ENCODE measurements around the gene TRIM7.

The TRIM7 gene

DNA sequence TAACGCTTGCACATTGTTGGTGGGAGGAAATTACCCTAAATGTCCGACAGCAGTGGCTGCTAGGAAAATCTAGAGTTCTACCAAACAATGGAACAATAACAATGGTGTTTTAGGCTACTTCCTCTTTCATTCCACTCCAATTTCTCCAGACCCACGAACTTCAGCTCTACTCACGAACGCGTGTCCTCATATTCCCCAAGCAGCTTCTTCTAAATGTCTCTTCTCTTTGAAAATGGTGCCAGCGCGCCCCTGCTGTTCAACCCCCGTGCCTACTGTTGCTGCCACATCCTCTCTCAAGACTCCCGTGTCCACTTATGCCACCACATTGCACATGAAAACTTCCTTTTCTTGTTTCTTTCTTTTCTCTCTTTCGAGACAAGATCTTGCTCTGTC is 32.0 kb downstream of the TRIM7 start:
- peak in 1 of 2 donors; percentile 71 for DNase-seq (ENCODE audit: low read depth in 2 of 2)

DNA sequence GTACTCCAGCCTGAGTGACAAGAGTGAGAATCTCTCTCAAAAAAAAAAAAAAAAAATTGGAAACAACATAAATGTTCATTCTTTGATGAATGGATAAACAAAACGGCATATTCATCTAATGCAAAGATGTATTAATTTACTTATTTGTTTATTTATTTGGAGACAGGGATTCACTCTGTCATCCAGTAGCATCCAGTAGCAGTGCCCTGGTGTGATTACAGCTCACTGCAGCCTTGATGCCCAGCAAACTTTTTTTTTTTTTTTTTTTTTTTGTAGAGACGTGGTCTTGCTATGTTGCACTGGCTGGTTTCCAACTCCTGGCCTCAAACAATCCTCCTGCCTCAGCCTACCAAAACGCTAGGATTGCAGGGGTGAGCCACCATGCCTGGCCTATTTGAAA is 33.2 kb downstream of the TRIM7 start:
- DNase-seq (ENCODE audit: low read depth in 2 of 2): no peak

DNA sequence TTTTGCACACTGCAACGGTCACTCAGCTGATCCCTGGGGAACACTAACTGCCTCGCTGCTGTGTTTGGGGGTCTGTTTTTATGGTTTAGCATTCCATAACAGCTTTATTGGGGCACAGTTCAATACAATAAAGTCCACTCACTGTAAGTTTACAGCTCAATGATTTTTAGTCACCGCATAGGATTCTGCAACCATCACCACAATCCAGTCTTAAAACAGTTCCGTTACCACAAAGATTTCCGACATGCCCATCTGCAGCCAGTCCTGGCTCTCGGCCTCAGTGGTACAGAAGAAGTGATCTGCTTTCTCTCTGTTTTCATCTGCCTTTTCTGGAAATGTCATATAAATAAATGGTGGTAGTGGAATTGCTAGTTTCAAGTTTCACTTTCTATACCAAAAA is 34.0 kb downstream of the TRIM7 start:
- DNase-seq (ENCODE audit: low read depth in 2 of 2): no peak

DNA sequence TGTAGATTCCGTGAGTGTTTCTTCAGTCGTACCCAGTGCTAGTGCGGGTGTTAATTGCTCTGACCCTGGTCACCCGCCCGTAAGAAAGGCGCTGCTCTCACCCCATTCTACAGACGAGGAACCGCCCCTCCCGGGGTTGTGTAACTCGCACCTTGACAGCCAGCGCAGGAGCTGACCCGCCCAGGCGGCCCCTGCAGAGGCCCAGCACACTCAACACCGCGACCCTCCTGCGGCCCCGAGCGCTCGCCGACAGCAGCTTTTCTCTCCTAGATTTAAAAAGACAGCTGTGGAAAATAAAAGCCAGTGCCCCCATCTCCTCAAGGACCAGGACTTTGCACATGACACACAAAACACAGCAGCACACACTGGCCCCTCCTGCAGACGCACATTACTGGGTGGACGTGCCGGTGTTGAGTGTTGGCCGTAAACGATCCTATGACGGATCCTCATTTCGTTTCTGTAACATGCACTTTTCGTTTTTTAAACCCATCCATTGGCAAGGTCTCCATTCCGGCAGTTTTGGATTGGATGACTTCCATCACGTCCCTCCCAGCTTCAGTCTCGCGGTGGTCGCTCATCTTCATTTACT is 34.7 kb downstream of the TRIM7 start:
- no peak for DNase-seq (ENCODE audit: low read depth in 2 of 2)

DNA sequence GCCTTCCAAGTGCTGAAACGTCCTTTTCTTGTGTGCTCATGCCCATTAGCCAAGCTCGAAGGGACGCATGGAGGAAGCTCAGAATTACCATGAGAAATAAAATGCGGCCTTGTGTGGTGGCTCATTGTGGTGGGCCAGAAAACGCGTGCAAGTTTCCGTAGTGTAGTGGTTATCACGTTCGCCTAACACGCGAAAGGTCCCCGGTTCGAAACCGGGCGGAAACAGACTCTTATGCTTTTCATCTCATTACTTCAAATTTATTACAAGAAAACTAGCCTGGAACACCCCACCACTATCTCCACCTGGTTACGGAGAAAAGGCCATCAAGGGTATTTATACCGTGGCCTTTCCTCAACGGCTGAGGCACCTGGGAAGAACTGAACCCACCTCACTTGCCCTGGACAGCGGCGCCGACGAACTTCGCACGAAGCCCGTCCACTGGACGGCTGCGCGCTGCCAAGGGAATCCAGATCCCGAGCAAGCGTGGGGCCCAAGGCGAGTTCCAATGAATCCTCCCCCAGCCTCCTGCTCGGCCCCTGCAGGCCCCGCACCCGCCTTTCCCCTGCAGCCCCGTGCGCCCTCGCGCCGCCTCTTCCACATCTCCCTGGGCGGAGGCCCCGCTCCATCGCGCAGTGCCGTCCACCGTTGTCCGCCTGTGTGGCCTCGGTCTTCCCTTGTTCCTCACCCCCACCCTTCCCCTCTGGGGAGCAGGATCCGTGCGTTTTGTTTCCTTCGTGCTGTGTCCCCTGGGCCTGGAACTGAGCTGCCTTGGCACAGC is 35.3 kb downstream of the TRIM7 start:
- DNase-seq (ENCODE audit: low read depth in 2 of 2): peak; percentile 67 to 80

DNA sequence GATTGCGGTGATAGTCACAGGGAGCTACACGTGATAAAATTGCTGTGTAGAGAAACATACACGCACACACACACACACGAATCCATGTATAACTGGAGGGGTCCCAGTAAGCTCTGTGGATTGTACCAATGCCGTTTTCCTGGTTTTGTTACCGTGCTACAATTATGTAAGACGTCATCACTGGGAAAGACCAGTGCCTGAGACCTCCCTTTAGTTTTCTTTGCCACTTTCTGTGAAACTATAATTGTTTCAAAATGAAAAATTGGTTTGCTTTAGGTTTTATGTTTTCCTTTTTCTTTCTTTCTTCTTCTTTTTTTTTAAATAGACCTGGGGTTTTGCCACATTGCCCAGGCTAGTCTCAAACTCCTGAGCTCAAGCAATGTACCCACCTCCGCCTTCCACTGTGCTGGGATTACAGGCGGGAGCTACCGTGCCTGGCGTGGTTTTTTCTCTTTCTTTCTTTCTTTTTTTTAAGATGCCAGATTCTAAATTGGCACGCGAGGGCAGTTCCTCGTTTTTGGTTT is 36.3 kb downstream of the TRIM7 start:
- DNase-seq (ENCODE audit: low read depth in 2 of 2): no peak

DNA sequence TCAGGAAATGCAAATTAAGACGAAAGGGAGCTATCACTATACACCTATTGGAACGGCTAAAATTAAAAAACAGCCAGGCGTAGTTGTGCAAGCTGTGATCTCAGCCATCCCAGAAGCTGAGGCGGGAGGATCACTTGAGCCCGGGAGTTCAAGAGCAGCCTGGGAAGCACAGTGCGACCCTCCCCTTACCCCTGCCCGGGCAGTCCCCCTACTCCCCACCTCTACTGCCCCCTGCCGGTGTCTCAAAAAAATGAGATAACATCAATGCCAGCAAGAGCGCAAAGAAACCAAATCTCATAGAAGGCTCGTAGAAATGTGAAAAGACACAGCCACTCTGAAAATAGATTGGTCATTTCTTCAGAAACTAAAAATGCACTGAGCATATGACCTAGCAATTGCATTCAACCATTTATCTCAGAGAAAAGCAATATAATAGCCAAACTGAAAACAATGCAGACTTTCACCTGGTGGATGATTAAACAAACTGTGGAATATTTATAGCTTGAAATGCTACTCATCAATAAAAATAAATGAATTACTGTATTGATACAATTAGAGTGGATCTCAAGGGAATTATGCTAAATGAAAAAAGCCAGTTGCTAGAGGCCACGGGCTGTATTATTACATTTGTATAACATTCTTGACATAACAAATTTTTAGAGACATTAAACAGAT is 37.0 kb downstream of the TRIM7 start:
- no peak for DNase-seq (ENCODE audit: low read depth in 2 of 2)

DNA sequence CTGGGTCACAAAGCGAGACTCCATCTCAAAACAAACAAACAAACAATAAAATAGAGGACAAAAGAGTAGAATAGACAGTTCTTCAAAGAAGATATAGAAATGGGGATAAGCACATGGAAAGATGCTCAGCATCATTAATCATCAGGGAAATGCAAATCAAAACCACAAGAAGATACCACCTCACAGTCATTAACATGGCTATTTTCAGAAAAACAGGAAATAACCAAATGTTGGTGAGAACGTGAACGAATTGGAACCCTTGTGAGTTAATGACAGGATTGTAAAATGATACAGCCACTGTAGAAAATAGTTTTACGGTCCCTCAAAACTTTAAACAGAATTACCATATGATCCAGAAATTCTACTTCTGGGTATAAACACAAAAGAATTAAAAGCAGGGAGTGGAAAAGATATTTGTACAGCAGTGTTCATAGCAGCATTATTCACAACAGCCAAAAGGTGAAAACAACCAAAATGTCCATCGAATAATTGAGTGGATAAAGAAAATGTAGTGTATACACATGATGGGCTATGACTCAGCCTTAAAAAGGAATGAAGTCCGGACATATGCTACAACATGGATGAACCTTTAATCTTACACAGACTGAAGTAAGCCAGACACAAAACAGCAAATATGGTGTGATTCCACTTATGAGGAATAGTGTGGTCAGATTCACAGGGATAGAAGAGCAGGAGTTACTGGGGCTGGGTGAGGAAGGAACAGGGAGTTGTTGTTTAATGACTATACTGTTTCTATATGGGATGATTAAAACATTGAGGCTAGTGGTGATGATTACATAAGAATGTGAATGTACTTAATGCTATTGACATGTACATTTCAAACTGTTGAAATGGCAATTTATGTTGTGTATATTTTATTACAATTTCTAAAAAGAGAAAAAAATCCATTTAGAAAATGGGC is 37.9 kb downstream of the TRIM7 start:
- no peak for DNase-seq (ENCODE audit: low read depth in 2 of 2)

DNA sequence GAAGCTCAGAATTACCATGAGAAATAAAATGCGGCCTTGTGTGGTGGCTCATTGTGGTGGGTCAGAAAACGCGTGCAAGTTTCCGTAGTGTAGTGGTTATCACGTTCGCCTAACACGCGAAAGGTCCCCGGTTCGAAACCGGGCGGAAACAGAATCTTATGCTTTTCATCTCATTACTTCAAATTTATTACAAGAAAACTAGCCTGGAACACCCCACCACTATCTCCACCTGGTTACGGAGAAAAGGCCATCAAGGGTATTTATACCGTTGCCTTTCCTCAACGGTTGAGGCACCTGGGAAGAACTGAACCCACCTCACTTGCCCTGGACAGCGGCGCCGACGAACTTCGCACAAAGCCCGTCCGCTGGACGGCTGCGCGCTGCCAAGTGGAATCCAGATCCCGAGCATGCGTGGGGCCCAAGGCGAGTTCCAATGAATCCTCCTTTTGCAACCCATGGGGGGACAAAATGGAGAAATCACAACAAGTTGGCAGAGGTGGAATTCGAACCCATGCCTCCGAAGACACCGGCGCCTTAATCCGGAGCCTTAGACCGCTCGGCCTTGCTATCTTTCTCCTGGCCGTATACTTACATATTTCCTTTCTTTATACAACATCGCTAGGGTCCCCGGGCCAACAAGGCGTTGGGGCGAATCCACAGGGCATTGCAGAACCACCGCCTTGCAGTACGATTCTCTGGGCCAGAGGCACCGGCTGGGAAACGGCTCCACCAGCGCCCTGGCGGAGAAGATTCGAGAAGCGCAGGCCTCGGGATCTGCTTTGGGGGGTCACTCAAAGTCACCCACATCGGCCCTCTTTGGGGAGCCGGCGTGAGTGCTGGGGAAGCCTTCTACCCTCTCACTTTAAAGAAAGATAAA is 40.7 kb downstream of the TRIM7 start:
- no peak for DNase-seq (ENCODE audit: low read depth in 2 of 2)

DNA sequence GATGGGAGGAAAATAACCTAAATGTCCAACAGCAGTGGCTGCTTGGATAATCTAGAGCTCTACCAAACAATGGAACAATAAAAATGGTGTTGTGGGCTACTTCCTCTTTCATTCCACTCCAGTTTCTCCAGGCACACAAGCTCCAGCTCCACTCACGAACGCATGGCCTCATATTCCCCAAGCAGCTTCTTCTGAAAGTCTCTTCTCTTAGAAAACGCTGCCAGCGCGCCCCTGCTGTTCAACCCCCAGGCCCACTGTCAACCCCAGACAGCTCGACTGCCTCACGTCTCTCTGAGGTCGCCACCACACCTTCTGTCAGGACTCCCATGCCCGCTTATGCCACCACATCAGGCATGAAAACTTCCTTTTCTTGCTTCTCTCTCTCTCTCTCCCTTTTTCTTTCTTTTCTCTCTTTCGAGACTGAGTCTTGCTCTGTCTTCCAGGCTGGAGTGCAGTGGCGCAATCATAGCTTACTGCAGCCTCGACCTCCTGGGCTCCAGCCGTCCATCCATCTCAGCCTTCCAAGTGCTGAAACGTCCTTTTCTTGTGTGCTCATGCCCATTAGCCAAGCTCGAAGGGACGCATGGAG is 41.4 kb downstream of the TRIM7 start:
- DNase-seq (ENCODE audit: low read depth in 2 of 2): no peak

DNA sequence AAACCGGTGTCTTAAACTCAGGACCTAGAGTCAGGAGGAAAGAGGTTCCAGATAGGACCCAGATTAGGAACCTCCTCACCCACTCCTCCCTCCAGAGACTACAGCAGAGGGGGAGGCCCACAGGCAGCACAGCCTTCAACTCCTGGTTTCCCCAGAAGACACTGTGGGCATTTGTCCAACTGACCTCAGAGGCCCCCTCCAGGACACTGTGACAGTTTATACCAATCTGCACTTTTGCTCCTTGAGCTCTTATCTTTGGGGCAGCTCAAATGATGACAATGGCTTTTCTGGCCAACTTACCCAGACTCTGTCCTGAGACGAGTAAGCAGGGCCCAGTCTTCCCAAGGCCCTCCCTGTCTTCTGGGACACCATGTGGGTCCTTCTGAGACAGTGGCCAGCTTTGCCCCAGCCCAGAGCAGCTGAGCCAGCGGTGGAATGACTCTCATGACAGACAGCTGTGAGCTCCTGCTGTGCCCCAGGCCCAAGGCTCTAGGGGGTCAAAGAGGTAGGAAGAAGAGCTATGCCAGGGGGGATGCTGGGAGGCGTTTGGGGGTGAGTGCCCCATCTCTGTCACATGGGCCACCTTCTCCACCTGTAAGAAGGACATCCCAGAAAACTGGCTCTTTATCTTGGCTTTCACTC is 43.3 kb downstream of the TRIM7 start:
- no peak for DNase-seq (ENCODE audit: low read depth in 2 of 2)

DNA sequence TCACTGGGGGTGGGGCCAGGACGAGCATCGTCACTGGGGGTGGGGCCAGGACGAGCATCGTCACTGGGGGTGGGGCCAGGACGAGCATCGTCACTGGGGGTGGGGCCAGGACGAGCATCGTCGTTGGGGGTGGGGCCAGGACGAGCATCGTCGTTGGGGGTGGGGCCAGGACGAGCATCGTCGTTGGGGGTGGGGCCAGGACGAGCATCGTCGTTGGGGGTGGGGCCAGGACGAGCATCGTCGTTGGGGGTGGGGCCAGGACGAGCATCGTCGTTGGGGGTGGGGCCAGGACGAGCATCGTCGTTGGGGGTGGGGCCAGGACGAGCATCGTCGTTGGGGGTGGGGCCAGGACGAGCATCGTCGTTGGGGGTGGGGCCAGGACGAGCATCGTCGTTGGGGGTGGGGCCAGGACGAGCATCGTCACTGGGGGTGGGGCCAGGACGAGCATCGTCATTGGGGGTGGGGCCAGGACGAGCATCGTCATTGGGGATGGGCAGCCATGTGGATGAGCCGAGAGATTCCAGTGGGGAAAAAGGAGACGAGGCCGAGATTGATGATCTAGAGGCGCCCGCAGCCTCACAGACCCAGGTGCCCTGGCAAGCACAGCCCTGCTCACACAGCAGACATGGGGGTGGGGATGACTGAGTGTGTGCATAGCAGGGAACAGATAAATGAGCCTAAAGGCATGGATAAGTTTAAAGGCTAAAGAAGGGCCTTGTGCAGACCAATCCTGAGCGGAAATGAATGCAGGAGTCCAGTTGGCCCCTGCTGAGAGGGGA is 44.1 kb downstream of the TRIM7 start:
- DNase-seq (ENCODE audit: low read depth in 2 of 2): peak in 1 of 2 donors; percentile 39

DNA sequence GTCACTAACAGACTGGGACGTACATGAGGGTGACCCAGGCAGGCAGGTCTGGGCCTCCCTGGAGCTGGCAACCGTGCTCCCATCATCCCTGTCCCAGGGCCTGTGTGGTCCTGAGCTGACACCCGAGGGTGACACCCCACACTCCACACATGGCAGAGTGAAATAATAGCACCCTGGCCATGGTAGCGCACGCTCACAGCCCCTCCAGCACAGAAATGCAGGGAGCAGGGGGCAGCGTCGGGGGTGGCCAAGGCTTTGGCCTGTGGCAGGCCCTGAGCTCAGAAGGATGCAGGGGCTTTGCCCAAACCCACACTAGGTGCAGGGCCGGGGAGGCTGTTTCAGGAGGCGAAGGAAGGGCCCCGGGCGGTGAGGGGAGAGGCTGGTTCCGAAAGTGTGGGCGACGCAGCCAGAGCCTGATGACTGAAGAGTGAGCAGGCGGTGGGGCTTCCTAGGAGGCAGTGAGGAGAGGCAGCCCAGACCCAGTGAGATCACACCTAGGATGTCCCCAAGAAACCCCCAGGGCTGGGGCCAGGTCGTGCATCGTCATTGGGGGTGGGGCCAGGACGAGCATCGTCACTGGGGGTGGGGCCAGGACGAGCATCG is 44.7 kb downstream of the TRIM7 start:
- DNase-seq (ENCODE audit: low read depth in 2 of 2): peak; percentile 74 to 87

DNA sequence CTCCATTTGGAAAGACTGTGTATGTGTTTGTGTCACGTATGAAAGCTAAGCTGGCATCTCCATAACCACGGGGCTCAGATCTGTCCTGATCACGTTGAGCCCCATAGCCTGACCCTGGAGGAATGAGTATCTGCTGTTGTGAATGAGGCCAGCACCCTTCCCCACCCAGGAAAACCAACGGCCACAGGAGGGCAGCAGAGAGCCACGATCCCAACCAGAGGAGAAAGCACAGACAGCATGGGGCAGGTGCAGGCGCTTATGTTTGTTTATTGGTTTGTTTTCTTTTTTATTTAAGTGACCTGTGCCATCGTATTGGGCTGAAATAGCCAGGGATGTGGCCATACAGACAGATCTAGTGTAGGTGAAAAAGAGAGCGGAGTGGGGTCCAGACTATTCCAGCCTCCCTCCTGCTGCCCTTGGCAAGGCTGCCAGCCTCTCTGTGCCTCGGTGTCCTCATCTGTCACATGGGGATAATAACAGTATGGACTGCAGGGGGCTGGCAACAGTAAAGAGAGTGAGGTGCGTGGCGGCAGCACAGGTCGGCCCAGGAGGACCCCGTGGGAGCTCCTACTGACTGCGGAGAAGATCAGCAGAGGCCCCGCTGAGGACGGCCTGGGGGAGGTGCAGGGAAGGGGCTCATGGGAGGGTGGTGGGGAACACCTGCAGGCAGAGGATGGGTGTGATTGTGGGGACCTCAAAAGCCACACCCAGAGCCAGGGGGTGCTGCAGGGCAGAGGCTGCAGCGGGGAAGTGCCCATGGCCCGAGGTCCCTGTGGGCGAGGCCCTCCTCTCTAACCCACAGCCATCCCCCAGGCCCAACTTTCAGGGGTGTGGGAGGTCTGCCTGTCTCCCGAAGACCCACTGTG is 45.5 kb downstream of the TRIM7 start:
- peak; percentile 77 to 88 for DNase-seq (ENCODE audit: low read depth in 2 of 2)

DNA sequence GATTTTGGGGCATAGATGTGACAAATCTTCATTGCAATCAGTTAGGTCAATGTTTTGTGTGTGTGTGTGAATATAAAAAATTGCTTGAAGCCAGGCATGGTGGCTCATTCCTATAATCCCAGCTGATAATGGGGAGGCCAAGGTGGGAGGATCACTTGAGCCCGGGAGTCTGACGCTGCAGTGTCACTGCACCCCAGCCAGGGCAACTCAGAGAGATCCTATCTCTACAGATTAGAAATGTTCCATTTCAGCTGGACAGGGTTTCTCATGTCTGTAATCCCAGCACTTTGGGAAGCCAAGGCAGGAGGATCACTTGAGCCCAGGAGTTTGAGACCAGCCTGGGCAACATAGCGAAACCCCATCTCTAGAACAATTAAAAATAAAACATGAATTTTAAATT is 46.1 kb downstream of the TRIM7 start:
- DNase-seq (ENCODE audit: low read depth in 2 of 2): no peak

DNA sequence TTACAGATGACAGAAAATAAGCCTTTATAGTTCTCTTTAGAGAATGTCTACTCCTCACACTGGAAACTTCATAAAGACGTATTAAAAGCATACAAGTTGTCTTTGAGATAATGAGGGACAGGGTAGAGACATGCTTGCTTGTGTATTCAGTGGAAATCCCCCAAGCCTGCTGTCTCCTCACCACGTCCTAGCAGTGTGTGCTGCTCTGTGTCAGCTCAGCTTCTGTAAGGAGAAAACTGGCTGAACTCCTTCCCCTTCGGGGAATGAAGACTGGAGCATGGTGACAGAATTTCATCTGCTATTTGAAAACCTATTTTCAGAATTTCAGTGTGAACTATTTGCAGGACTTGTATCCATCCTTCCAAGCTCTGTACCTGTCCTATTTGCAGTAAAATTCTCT is 48.2 kb downstream of the TRIM7 start:
- DNase-seq (ENCODE audit: low read depth in 2 of 2): no peak

DNA sequence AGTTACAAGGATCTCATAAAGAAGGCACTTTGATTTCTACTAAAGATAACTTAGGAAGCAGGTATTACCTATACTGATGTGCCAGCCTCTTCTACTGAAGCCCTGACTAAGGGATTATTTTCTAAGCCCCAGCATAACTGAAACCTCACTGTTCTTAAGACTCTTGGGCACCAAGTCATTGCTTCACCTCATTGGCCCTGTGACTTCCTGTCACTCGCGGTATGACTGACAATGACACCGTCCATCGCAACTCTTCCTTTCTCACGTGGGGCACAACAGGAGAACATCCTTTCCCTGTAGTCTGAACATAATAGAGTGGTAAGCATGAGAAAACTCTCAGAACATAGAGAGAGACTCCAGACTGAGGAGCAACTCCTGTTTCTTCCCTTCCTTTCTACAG is 51.2 kb downstream of the TRIM7 start:
- no peak for DNase-seq (ENCODE audit: low read depth in 2 of 2)

DNA sequence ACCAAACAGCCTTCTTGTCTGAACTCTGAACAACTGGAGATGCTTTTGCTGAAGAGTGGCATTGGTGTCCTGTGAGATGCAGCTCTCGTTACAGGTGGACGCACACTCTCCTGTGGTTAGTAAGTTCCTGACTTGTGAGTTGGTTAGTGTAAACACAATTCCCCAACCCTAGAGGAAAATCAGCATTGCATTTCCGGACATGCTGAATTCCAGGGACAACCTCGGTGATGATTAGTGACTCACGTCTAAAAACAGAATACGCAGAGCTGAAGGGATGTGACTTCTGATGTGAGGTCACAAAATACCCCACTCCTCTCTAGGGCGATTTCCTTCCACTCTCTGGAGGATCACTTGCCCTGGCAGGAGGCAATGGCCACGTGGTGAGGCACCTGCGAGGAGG is 52.6 kb downstream of the TRIM7 start:
- DNase-seq (ENCODE audit: low read depth in 2 of 2): no peak

Data from stimulated activated CD4-positive, alpha-beta T cell treated with anti-CD3 and anti-CD28 coated beads, Interleukin-15, amount 100 ng/mL, for 48 hours (primary cell).